GM12873 (cell line): Measurements from ENCODE around the gene RTBDN.

Experiments used
- TF ChIP-seq, protein P1 (sequence below): IDR thresholded peaks from 2 replicates; pipeline ENCODE4 v1.5.1; 2012; ENCODE audit warnings: low read depth, mild to moderate bottlenecking, moderate library complexity, low read length, control low read depth; ENCODE audit not compliant: insufficient read depth; ENCODE audit errors: missing control alignments

The RTBDN gene

DNA sequence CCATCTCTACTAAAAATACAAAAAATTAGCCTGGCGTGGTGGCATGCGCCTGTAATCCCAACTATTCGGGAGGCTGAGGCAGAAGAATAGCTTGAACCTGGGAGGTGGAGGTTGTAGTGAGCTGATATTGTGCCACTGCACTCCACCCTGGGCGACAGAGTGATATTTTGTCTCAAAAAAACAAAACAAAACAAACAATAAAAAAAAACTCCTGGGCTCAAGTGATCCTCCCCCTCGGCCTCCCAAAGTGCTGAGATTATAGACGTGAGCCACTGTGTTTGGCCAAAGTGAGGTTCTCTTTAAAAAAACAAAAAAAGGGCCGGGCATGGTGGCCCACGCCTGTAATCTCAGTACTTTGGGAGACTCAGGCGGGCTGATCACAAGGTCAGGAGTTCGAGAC is 46.9 kb downstream of the RTBDN start:
- TF ChIP-seq, protein P1, sequence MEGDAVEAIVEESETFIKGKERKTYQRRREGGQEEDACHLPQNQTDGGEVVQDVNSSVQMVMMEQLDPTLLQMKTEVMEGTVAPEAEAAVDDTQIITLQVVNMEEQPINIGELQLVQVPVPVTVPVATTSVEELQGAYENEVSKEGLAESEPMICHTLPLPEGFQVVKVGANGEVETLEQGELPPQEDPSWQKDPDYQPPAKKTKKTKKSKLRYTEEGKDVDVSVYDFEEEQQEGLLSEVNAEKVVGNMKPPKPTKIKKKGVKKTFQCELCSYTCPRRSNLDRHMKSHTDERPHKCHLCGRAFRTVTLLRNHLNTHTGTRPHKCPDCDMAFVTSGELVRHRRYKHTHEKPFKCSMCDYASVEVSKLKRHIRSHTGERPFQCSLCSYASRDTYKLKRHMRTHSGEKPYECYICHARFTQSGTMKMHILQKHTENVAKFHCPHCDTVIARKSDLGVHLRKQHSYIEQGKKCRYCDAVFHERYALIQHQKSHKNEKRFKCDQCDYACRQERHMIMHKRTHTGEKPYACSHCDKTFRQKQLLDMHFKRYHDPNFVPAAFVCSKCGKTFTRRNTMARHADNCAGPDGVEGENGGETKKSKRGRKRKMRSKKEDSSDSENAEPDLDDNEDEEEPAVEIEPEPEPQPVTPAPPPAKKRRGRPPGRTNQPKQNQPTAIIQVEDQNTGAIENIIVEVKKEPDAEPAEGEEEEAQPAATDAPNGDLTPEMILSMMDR: no peak

DNA sequence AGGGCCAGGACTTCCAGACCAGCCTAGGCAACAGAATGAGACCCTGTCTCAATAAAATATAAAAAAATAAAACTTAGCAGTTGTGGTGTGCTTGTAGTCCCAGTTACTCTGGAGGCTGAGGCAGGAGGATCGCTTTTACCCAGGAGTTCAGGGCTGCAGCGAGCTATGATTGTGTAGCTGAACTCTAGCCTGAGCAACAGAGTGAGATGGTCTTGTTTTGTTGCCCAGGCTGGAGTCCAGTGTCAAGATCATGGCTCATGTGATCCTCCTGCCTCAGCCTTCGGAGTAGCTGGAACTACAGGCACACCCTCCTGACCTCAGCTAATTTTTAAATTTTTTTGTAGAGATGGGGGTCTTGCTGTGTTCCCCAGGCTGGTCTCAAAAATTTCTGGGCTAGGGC is 47.4 kb downstream of the RTBDN start:
- TF ChIP-seq, protein P1: no peak

DNA sequence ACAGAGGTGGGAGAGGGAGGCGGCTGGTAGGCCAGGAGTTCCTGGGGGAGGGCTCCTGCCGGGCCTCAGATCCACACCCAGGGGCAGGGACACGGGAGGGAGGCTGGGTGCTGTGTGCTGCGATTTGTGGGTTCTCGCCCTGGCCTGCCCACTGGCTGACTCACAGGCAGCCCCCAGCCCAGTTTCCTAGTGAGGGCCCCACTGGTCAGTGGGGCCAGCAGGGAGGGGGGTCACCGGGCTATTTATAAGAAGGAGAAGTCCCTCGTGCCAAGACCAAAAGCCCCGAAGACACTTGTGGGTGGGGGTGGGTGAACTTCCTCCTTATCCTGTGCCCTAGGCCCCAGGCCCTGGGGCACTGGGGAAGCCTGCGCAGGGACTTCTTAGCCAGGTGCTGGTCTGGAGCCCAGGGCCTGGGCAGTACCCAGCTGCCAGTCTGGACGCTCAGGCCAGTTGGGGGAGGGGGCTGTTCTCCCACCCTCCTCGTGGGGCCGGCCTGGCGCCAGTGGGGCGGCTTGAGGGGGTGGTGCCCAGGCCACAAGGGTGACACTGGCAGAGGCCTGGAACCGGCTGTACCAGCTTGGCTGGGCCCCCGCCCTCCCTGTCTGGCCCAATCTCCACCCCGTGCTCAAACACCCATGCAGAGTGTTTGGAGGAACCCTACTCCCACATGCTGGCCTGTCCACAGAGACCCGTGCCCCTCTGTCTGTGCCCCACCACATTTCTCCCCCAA is 48.1 kb downstream of the RTBDN start:
- TF ChIP-seq, protein P1: no peak

DNA sequence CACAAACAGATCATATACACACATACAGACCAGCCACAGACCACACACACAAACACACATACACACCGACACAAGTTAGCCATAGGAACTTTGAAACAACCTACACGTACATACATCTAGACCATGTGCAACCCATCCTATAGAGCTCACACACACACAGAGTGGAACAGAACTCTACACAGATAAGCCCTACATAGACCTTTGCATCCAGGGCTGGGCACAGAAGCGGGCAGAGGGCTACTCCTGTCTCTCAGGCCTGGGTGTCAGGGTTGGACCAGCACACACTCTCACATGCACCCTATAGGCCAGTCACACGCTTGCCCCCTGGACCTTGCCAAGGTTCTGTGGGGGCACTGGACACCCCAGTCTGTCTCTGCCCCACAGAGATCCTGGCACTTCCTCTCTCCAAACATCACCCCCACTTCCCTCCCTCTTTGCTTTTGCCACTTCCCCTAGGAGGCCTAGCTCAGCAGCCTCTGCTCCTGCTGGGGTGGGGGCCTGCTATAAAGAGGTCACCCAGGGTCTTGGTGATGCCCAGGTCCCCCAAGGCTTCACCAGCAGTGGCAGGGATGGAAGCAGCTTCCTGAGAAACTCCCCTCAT is 48.8 kb downstream of the RTBDN start:
- TF ChIP-seq, protein P1: no peak

DNA sequence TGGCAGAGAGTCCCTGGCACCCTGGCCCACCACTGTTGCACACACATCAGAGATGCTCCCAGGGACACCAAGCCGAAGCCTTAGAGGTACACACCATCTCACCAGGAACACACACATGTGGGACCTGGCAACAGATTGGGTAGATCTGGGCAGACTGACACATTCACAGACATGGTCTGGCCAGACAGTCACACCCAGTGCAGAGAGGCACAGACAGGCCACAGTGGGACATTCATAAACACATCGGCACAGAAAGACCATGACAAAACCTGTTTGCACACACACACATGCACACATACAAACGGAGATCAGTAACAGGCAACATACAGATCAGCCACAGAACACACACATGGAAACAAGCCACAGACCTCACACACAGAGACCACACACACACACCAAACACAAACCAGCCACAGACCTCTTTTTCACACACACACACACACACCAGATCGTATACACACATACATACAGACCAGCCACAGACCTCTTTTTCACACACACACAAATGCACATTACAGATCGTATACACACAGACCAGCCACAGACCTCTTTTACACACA is 49.4 kb downstream of the RTBDN start:
- TF ChIP-seq, protein P1: no peak

DNA sequence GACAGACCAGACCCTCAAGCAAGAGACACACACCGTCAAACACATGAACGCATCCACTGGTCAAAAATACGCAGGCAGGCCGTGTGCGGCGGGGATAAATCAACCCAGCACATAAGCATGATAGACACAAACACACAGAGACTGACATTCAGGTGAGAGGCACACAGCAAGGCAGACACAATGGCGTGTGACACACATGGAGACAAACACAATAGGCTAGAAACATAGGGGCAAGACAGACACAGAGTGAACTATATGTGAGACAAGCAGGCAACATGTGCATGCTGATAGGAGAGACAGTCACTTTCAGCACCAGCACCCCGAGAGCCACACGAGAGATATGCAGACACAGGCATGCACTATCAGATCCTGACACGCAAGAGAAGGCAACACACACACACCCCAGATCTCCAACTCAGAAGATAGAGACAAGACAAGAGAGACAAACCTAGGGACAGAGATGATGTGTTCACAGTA is 49.9 kb downstream of the RTBDN start:
- TF ChIP-seq, protein P1: no peak

DNA sequence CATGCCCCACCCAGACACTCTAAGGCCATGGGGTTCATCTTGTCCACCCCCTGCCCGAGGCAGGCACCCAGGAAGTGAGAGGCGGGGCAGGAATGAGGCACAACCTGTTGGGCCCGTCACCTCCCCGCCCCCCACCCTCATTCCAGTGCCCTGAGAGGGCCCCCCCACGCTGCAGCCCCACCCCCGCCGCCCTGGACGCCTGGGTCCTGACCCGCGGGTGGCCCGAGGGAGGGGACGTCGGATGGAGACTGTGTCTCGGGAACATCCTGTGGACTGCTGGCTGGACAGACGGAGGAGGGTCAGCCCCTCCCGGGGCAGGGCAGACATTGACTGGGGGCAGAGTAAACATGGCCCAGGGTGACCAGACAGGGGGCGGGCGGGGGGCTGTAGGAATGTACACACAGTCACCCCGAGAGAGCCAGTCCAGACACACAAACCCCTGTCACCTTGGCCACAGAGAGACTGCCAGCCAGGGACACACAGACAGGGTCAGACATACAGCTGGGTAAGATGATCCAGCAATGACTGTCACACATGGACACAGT is 50.5 kb downstream of the RTBDN start:
- TF ChIP-seq, protein P1: no peak
